Mesodermal cell (in vitro differentiated cells): ENCODE results near the gene AFAP1.

Experiments used
- H3K27ac ChIP-seq: 2 replicates; pipeline ENCODE4 v1.7.0; 2013; ENCODE audit warnings: mild to moderate bottlenecking, low read depth, low read length, moderate library complexity; ENCODE audit not compliant: severe bottlenecking
- H3K36me3 ChIP-seq: 2 replicates; pipeline ENCODE4 v1.7.1; 2013; ENCODE audit warnings: mild to moderate bottlenecking, low read length, moderate library complexity; ENCODE audit not compliant: control insufficient read depth, insufficient read depth
- H3K4me1 ChIP-seq: one replicate; pipeline ENCODE4 v1.7.1; 2013; ENCODE audit warnings: mild to moderate bottlenecking, low read length; ENCODE audit not compliant: insufficient read depth, control insufficient read depth, poor library complexity, severe bottlenecking
- H3K4me3 ChIP-seq: 2 replicates; pipeline ENCODE4 v1.7.0; 2013; ENCODE audit warnings: low read length, control low read depth, mild to moderate bottlenecking; ENCODE audit not compliant: insufficient read depth, poor library complexity, severe bottlenecking; ENCODE audit errors: extremely low read depth
- H3K9me3 ChIP-seq: 2 replicates; pipeline ENCODE4 v1.7.1; 2013; ENCODE audit warnings: mild to moderate bottlenecking, low read length, moderate library complexity; ENCODE audit not compliant: control insufficient read depth
- WGBS, 2 experiments: methylation state at CpG; one replicate each; pipeline ENCODE4 v1.1.5; 2013; ENCODE audit warnings: missing lambda C conversion rate in 2 of 2; ENCODE audit not compliant: insufficient coverage in 2 of 2; 5-methylcytosine and 5-hydroxymethylcytosine counted together

AFAP1 gene

GRCh38 chr4:7817877-7818398, 121.7 kb downstream of the AFAP1 start:
- Histone ChIP-seq H3K9me3 (no peaks in the 10 kb centered on the region), H3K4me3 (no peak overlapping the region), H3K4me1 (peaks cover 7% of the 10 kb centered on the region), H3K36me3 (peaks cover 81% of the 10 kb centered on the region), H3K27ac (peak overlapping the region; percentile 54)
- WGBS, 2 experiments: 90 to 94% methylated on average over 6 of the region's 6 CpGs

GRCh38 chr4:7816771-7817170, 122.9 kb downstream of the AFAP1 start:
- WGBS, 2 experiments: 94 to 97% methylated on average over 6 to 7 of the region's 7 CpGs
- H3K36me3 ChIP-seq: peaks cover 85% of the 10 kb centered on the region
- no peaks in the 10 kb centered on the region for H3K9me3 ChIP-seq
- no peak overlapping the region for H3K4me3 ChIP-seq
- H3K27ac ChIP-seq: peak overlapping the region; percentile 10
- peaks cover 12% of the 10 kb centered on the region for H3K4me1 ChIP-seq

- WGBS, 2 experiments: no CpG with 5 or more reads among the region's 1 CpG
- H3K27ac ChIP-seq: no peak overlapping the region
- no peaks in the 10 kb centered on the region for H3K9me3 ChIP-seq
- no peak overlapping the region for H3K4me3 ChIP-seq
- peaks cover 86% of the 10 kb centered on the region for H3K36me3 ChIP-seq
- H3K4me1 ChIP-seq: peaks cover 17% of the 10 kb centered on the region
These were observed 123.7 kb downstream of the AFAP1 start for GRCh38 chr4:7815981-7816380.

- no peaks in the 10 kb centered on the region for H3K9me3 ChIP-seq
- WGBS, 2 experiments: 100% methylated on average over 3 of the region's 6 CpGs
- peaks cover 89% of the 10 kb centered on the region for H3K36me3 ChIP-seq
- peaks cover 17% of the 10 kb centered on the region for H3K4me1 ChIP-seq
- no peak overlapping the region for H3K4me3 ChIP-seq
- H3K27ac ChIP-seq: no peak overlapping the region
These were observed 124.1 kb downstream of the AFAP1 start for GRCh38 chr4:7815562-7815961.

- Histone ChIP-seq H3K36me3 (peaks cover 97% of the 10 kb centered on the region), H3K9me3 (no peaks in the 10 kb centered on the region), H3K4me1 (peaks cover 17% of the 10 kb centered on the region), H3K27ac (no peak overlapping the region), H3K4me3 (no peak overlapping the region)
- WGBS, 2 experiments: 98 to 100% methylated on average over 13 to 15 of the region's 15 CpGs
These were observed 125.2 kb downstream of the AFAP1 start for GRCh38 chr4:7814451-7814850.

- Histone ChIP-seq H3K27ac (no peak overlapping the region), H3K4me3 (no peak overlapping the region), H3K36me3 (peaks cover 98% of the 10 kb centered on the region), H3K9me3 (peaks cover 2% of the 10 kb centered on the region), H3K4me1 (peaks cover 13% of the 10 kb centered on the region)
- 83 to 100% methylated on average over 2 to 3 of the region's 3 CpGs for WGBS, 2 experiments
These were observed 126.0 kb downstream of the AFAP1 start for GRCh38 chr4:7813674-7814073.

GRCh38 chr4:7812921-7813320, 126.7 kb downstream of the AFAP1 start:
- WGBS, 2 experiments: 93 to 96% methylated on average over 3 to 5 of the region's 5 CpGs
- Histone ChIP-seq H3K9me3 (peaks cover 6% of the 10 kb centered on the region), H3K4me3 (no peak overlapping the region), H3K36me3 (peaks cover 98% of the 10 kb centered on the region), H3K27ac (no peak overlapping the region), H3K4me1 (peaks cover 13% of the 10 kb centered on the region)

- Histone ChIP-seq H3K27ac (peak overlapping the region; percentile 16), H3K36me3 (peaks cover 99% of the 10 kb centered on the region), H3K4me1 (peaks cover 18% of the 10 kb centered on the region), H3K4me3 (no peak overlapping the region), H3K9me3 (peaks cover 6% of the 10 kb centered on the region)
- 94% methylated on average over 10 to 11 of the region's 18 CpGs for WGBS, 2 experiments
These were observed 127.3 kb downstream of the AFAP1 start for GRCh38 chr4:7812231-7812857.

- H3K4me3 ChIP-seq: no peak overlapping the region
- H3K27ac ChIP-seq: peak overlapping the region; percentile 16
- whole genome bisulfite sequencing, 2 experiments: 93 to 94% methylated on average over 24 to 25 of the region's 25 CpGs
- H3K36me3 ChIP-seq: peaks cover 99% of the 10 kb centered on the region
- peaks cover 6% of the 10 kb centered on the region for H3K9me3 ChIP-seq
- peaks cover 24% of the 10 kb centered on the region for H3K4me1 ChIP-seq
These were observed 128.0 kb downstream of the AFAP1 start for GRCh38 chr4:7811536-7812191.

GRCh38 chr4:7810783-7811535, 128.7 kb downstream of the AFAP1 start:
- WGBS, 2 experiments: 92 to 94% methylated on average over 28 to 29 of the region's 36 CpGs
- H3K4me1 ChIP-seq: peaks cover 31% of the 10 kb centered on the region
- no peak overlapping the region for H3K27ac ChIP-seq
- peaks cover 6% of the 10 kb centered on the region for H3K9me3 ChIP-seq
- H3K4me3 ChIP-seq: no peak overlapping the region
- peaks cover 93% of the 10 kb centered on the region for H3K36me3 ChIP-seq
